ENCODE measurements around the gene PRSS12.

Gene PRSS12

GRCh38 chr4:118354913-118355312, 2.1 kb upstream of the PRSS12 start:
- DNase-seq, result no peak

- DNase-seq, result no peak
Observed at GRCh38 chr4:118353534-118354030, 779 bp upstream of the PRSS12 start.

- DNase-seq, result no peak
Observed at GRCh38 chr4:118351851-118352827, 664 bp downstream of the PRSS12 start.

GRCh38 chr4:118350961-118351360, 1.8 kb downstream of the PRSS12 start:
- DNase-seq, result no peak

- DNase-seq, result no peak
Observed at GRCh38 chr4:118348886-118349285, 3.9 kb downstream of the PRSS12 start.

- DNase-seq, result no peak
Observed at GRCh38 chr4:118346495-118346894, 6.3 kb downstream of the PRSS12 start.

- no peak for DNase-seq
Observed at GRCh38 chr4:118345813-118346212, 7.0 kb downstream of the PRSS12 start.

GRCh38 chr4:118344801-118345200, 8.0 kb downstream of the PRSS12 start:
- DNase-seq, result no peak

- DNase-seq, result no peak
Observed at GRCh38 chr4:118343501-118343900, 9.3 kb downstream of the PRSS12 start.

- no peak for DNase-seq
Observed at GRCh38 chr4:118340109-118340508, 12.7 kb downstream of the PRSS12 start.

GRCh38 chr4:118338981-118339765, 13.6 kb downstream of the PRSS12 start:
- no peak for DNase-seq

GRCh38 chr4:118338518-118338917, 14.3 kb downstream of the PRSS12 start:
- no peak for DNase-seq

GRCh38 chr4:118337954-118338353, 14.8 kb downstream of the PRSS12 start:
- DNase-seq, result no peak

- no peak for DNase-seq
Observed at GRCh38 chr4:118335774-118336173, 17.0 kb downstream of the PRSS12 start.

- no peak for DNase-seq
Observed at GRCh38 chr4:118335324-118335723, 17.5 kb downstream of the PRSS12 start.

- DNase-seq, result no peak
Observed at GRCh38 chr4:118331352-118331751, 21.5 kb downstream of the PRSS12 start.

- DNase-seq, result no peak
Observed at GRCh38 chr4:118329849-118330248, 23.0 kb downstream of the PRSS12 start.

- DNase-seq, result no peak
Observed at GRCh38 chr4:118327554-118328241, 25.1 kb downstream of the PRSS12 start.

GRCh38 chr4:118326585-118326984, 26.2 kb downstream of the PRSS12 start:
- DNase-seq, result no peak

GRCh38 chr4:118325431-118325830, 27.4 kb downstream of the PRSS12 start:
- DNase-seq, result no peak

- no peak for DNase-seq
Observed at GRCh38 chr4:118322831-118323502, 29.8 kb downstream of the PRSS12 start.

GRCh38 chr4:118318931-118319330, 33.9 kb downstream of the PRSS12 start:
- no peak for DNase-seq
